HepG2 (cell line): ENCODE measurements around the gene TTYH1. TPM values are rescaled to one million over a fixed set of nuclear protein-coding genes. Genes with fewer than 3 reads are reported as not detected.
A peak's percentile ranks its signal among the peaks of the same experiment; 100 is the strongest.

Source experiments
- ARID2 ChIP-seq: sonication (generic); formaldehyde crosslinking; IDR thresholded peaks from 2 replicates; pipeline ENCODE4 v1.8.1; 2022; ENCODE audit warnings: mild to moderate bottlenecking, missing genetic modification reagents, borderline replicate concordance
- CBX2 ChIP-seq, 2 experiments: fragments of 200-600 bp in 1 of 2; sonication (generic); formaldehyde crosslinking in 1 of 2; IDR thresholded peaks; 2 replicates each; pipeline versions ENCODE4 v1.7.0 to v1.8.1; 2018 to 2022; ENCODE audit warnings: low read depth in 2 of 2, low read length in 1 of 2, mild to moderate bottlenecking in 1 of 2, missing genetic modification reagents in 1 of 2
- CTCF ChIP-seq: sonication (generic); formaldehyde crosslinking; IDR thresholded peaks from 2 replicates; pipeline ENCODE4 v1.5.0; 2020; ENCODE audit warnings: mild to moderate bottlenecking, missing genetic modification reagents, moderate library complexity
- ETS1 ChIP-seq: sonication (generic); formaldehyde crosslinking; IDR thresholded peaks from 2 replicates; pipeline ENCODE4 v1.4.0; 2020; ENCODE audit warnings: missing genetic modification reagents
- HNRNPUL1 ChIP-seq: fragments of 200-400 bp; formaldehyde crosslinking; IDR thresholded peaks from 2 replicates; pipeline ENCODE4 v1.6.1; 2017; ENCODE audit warnings: low read depth, mild to moderate bottlenecking, low read length, moderate library complexity
- PBX2 ChIP-seq: IDR thresholded peaks from 2 replicates; pipeline ENCODE4 v1.6.1; 2016; ENCODE audit warnings: control low read depth
- RFX3 ChIP-seq: IDR thresholded peaks from 2 replicates; pipeline ENCODE4 v1.6.1; 2016; ENCODE audit warnings: missing biosample characterization, missing genetic modification reagents
- SALL2 ChIP-seq: sonication (generic); formaldehyde crosslinking; IDR thresholded peaks from 2 replicates; pipeline ENCODE4 v1.8.1; 2023; ENCODE audit warnings: mild to moderate bottlenecking, missing genetic modification reagents, inconsistent platforms
- SMARCE1 ChIP-seq: fragments of 450-650 bp; IDR thresholded peaks from 2 replicates; pipeline ENCODE4 v1.6.1; 2017; ENCODE audit warnings: borderline replicate concordance
- STAG1 ChIP-seq: sonication (generic); formaldehyde crosslinking; IDR thresholded peaks from 2 replicates; pipeline ENCODE4 v1.4.0; 2020; ENCODE audit warnings: missing genetic modification reagents
- TARDBP ChIP-seq: sonication (generic); formaldehyde crosslinking; IDR thresholded peaks from 2 replicates; pipeline ENCODE4 v1.8.0; 2022; ENCODE audit warnings: mild to moderate bottlenecking, missing genetic modification reagents
- XBP1 ChIP-seq: sonication (generic); formaldehyde crosslinking; IDR thresholded peaks from 2 replicates; pipeline ENCODE4 v1.5.0; 2020; ENCODE audit warnings: missing genetic modification reagents
- ZGPAT ChIP-seq: IDR thresholded peaks from 2 replicates; pipeline ENCODE4 v1.6.1; 2016; ENCODE audit warnings: mild to moderate bottlenecking
- ZNF256 ChIP-seq: sonication (generic); formaldehyde crosslinking; conservative IDR thresholded peaks from 2 replicates; pipeline ENCODE4 v1.4.0; 2020; ENCODE audit warnings: missing genetic modification reagents
- ZNF503 ChIP-seq: sonication (generic); formaldehyde crosslinking; IDR thresholded peaks from 2 replicates; pipeline ENCODE4 v1.4.0; 2020; ENCODE audit warnings: missing genetic modification reagents
- ZNF839 ChIP-seq: sonication (generic); formaldehyde crosslinking; IDR thresholded peaks from 2 replicates; pipeline ENCODE4 v1.4.0; 2020; ENCODE audit warnings: missing genetic modification reagents, mild to moderate bottlenecking, borderline replicate concordance
- ZNF850 ChIP-seq: sonication (generic); formaldehyde crosslinking; conservative IDR thresholded peaks from 2 replicates; pipeline ENCODE4 v1.9.0; 2021; ENCODE audit warnings: mild to moderate bottlenecking, missing genetic modification reagents
- ZSCAN29 ChIP-seq: sonication (generic); formaldehyde crosslinking; conservative IDR thresholded peaks from 2 replicates; pipeline ENCODE4 v1.4.0; 2020; ENCODE audit warnings: mild to moderate bottlenecking, missing genetic modification reagents
- polyA plus RNA-seq, 8 experiments: library from polyadenylated mRNA; depleted of rRNA in 3 of 8; stranded (reverse) in 7 of 8; unstranded in 1 of 8; fragments of >200 nt; fragmentation: Illumina TruSeq in 4 of 8; extraction: Trizol in 4 of 8; gene quantifications; 2 replicates each; pipeline versions ENCODE4 v1.2.1 to v1.2.3, GENCODE V29; 2011 to 2016; ENCODE audit warnings: low read depth in 4 of 8, missing spikeins in 1 of 8, mixed read lengths in 1 of 8; ENCODE audit not compliant: insufficient read depth in 1 of 8
- total RNA-seq, 5 experiments: library from RNA; depleted of rRNA; stranded (reverse); fragments of >200 nt; fragmentation: Illumina TruSeq; extraction: Trizol; gene quantifications; 2 replicates each; pipeline ENCODE4 v1.2.3, GENCODE V29; 2016; ENCODE audit warnings: low read depth in 1 of 5

TTYH1 gene
- total and polyA plus RNA-seq, 2 of the 13 experiments (the other 11 are each of a cell fraction or from before 2014, with no cell fraction given): 6.9 to 19.9 TPM

GRCh38 chr19:54464630-54465425, 49.6 kb downstream of the TTYH1 start (continued):
- TF ChIP-seq ETS1 (0 out of 2 replicates have a peak, but pooled peaks have one; percentile 44), PBX2 (CRISPR knock-in tag) (no peak), ZNF850 (CRISPR knock-in tag) (no peak), SALL2 (0 out of 2 replicates have a peak, but pooled peaks have one; percentile 58), SMARCE1 (no peak), CTCF (CRISPR knock-in tag) (peak; percentile 41; the same call in 1 of the 2 replicates), ARID2 (CRISPR knock-in tag) (no peak), ZNF839 (CRISPR knock-in tag) (0 out of 2 replicates have a peak, but pooled peaks have one; percentile 75), XBP1 (0 out of 2 replicates have a peak, but pooled peaks have one; percentile 28), STAG1 (CRISPR knock-in tag) (no peak), RFX3 (CRISPR knock-in tag) (no peak), CBX2 (IDR thresholded peaks at IDR 0.05; ENCODE audit: low read depth, low read length) (no peak), CBX2 (CRISPR knock-in tag; IDR thresholded peaks at IDR 0.05; ENCODE audit: low read depth) (no peak), ZGPAT (CRISPR knock-in tag) (peak; percentile 70), HNRNPUL1 (no peak), ZNF256 (no peak), TARDBP (CRISPR knock-in tag) (0 out of 2 replicates have a peak, but pooled peaks have one; percentile 26), ZSCAN29 (CRISPR knock-in tag) (no peak), ZNF503 (CRISPR knock-in tag) (0 out of 2 replicates have a peak, but pooled peaks have one; percentile 36)
